BE2C (cell line): Measurements from ENCODE around the gene ANKRD44.
A peak's percentile ranks its signal among the peaks of the same experiment; 100 is the strongest.

Experiments
- DNase-seq: peaks from one replicate; pipeline ENCODE4 v3.0.0-alpha.2; 2020
- H3K27me3 ChIP-seq: fragments of 250-450 bp; sonication (Bioruptor Pico); 2 replicates; pipeline ENCODE4 v1.5.1; 2020; ENCODE audit warnings: mild to moderate bottlenecking
- H3K36me3 ChIP-seq: fragments of 250-450 bp; sonication (Bioruptor Pico); 2 replicates; pipeline ENCODE4 v1.5.1; 2020; ENCODE audit warnings: mild to moderate bottlenecking
- H3K4me1 ChIP-seq: fragments of 250-450 bp; sonication (Bioruptor Pico); 2 replicates; pipeline ENCODE4 v1.5.1; 2020
- H3K4me3 ChIP-seq: 2 replicates; pipeline ENCODE4 v1.5.1; 2011; ENCODE audit warnings: low read depth, low read length
- H3K9me3 ChIP-seq: fragments of 250-450 bp; sonication (Bioruptor Pico); 2 replicates; pipeline ENCODE4 v1.5.1; 2020
- CTCF ChIP-seq: IDR thresholded peaks from 2 replicates; pipeline ENCODE4 v1.5.1; 2012; ENCODE audit warnings: mild to moderate bottlenecking, low read depth, low read length

The ANKRD44 gene

GRCh38 chr2:197077336-197077735, 233.2 kb downstream of the ANKRD44 start:
- no peaks in the 10 kb centered on the region for H3K27me3 ChIP-seq
- no peaks in the 10 kb centered on the region for H3K36me3 ChIP-seq
- no peak for DNase-seq
- H3K4me1 ChIP-seq: peaks cover 10% of the 10 kb centered on the region
- no peak for TF ChIP-seq CTCF
- H3K4me3 ChIP-seq: no peak overlapping the region
- H3K9me3 ChIP-seq: peaks cover 3% of the 10 kb centered on the region; the same call in 1 of the 2 replicates

GRCh38 chr2:197076652-197077051, 233.9 kb downstream of the ANKRD44 start:
- Histone ChIP-seq H3K4me3 (no peak overlapping the region), H3K9me3 (peaks cover 3% of the 10 kb centered on the region; the same call in 1 of the 2 replicates), H3K4me1 (peaks cover 10% of the 10 kb centered on the region), H3K27me3 (no peaks in the 10 kb centered on the region), H3K36me3 (no peaks in the 10 kb centered on the region)
- no peak for TF ChIP-seq CTCF
- no peak for DNase-seq

- H3K4me1 ChIP-seq: peaks cover 7% of the 10 kb centered on the region
- H3K9me3 ChIP-seq: peaks cover 3% of the 10 kb centered on the region; the same call in 1 of the 2 replicates
- H3K27me3 ChIP-seq: no peaks in the 10 kb centered on the region
- DNase-seq: peak; percentile 42
- H3K4me3 ChIP-seq: no peak overlapping the region
- no peaks in the 10 kb centered on the region for H3K36me3 ChIP-seq
- peak; percentile 64 for TF ChIP-seq CTCF
These were observed 234.7 kb downstream of the ANKRD44 start for GRCh38 chr2:197075754-197076337.

- no peaks in the 10 kb centered on the region for H3K27me3 ChIP-seq
- peaks cover 3% of the 10 kb centered on the region; the same call in 1 of the 2 replicates for H3K9me3 ChIP-seq
- H3K4me3 ChIP-seq: no peak overlapping the region
- no peaks in the 10 kb centered on the region for H3K36me3 ChIP-seq
- TF ChIP-seq CTCF: no peak
- DNase-seq: no peak
- H3K4me1 ChIP-seq: peaks cover 3% of the 10 kb centered on the region; the same call in 1 of the 2 replicates
These were observed 235.3 kb downstream of the ANKRD44 start for GRCh38 chr2:197075281-197075680.

GRCh38 chr2:197073701-197074433, 236.7 kb downstream of the ANKRD44 start:
- H3K27me3 ChIP-seq: no peaks in the 10 kb centered on the region
- TF ChIP-seq CTCF: no peak
- no peaks in the 10 kb centered on the region for H3K4me1 ChIP-seq
- no peaks in the 10 kb centered on the region for H3K36me3 ChIP-seq
- peaks cover 3% of the 10 kb centered on the region; the same call in 1 of the 2 replicates for H3K9me3 ChIP-seq
- no peak for DNase-seq
- no peak overlapping the region for H3K4me3 ChIP-seq

GRCh38 chr2:197073270-197073669, 237.3 kb downstream of the ANKRD44 start:
- Histone ChIP-seq H3K4me3 (no peak overlapping the region), H3K9me3 (peaks cover 3% of the 10 kb centered on the region; the same call in 1 of the 2 replicates), H3K36me3 (no peaks in the 10 kb centered on the region), H3K4me1 (no peaks in the 10 kb centered on the region), H3K27me3 (no peaks in the 10 kb centered on the region)
- no peak for DNase-seq
- no peak for TF ChIP-seq CTCF
